GM12892 (cell line): ENCODE data around the gene PTX4.

Source experiments
- POLR2A ChIP-seq: IDR thresholded peaks from 2 replicates; pipeline ENCODE4 v1.6.1; 2011; ENCODE audit warnings: low read depth, low read length, control low read depth
- POLR2AphosphoS5 ChIP-seq: IDR thresholded peaks from 2 replicates; pipeline ENCODE4 v1.6.1; 2011; ENCODE audit warnings: low read depth, low read length, control low read depth

GRCh38 chr16:1457489-1458245 lies 31.1 kb downstream of the PTX4 start:
- TF ChIP-seq POLR2AphosphoS5 (no peak), POLR2A (no peak)
